Measurements from ENCODE around the gene SPATA32. TPM values are rescaled to one million over a fixed set of nuclear protein-coding genes. Genes with fewer than 3 reads are reported as not detected.

SPATA32 gene
- polyA plus RNA-seq, 1 donor from 2014 or later = 0.34 TPM

DNA sequence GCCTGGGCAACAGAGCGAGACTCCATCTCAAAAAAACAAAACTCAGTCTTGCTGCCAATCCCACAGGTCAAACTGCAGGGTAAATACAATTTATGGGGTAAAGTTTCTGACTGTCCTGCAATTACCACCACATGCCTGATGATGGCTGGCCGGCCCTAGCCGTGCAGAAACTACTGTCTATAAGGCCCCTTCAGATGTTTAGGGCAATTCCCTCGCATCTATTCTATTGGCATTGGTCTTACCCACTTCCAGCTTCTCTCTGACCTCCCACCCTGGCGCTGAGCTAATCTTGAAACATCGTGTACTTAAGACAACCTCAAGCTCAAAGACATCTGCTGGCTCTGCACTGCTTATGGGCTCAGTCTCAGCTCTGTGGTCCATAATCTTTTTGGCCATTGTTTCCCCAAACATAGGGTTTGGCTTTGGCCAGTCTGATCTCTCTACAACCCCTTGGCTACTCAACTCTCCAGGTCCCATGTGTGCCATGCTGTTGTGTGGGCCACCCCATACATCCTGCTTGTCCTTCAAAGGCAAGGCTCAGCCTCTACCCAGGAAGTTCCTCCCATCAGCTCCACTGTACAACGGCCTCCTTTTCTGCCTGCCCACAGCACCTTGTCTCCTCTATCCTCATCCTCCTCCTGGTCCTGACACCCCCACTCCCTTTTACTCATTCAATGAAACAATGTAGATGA lies 38.3 kb upstream of the SPATA32 start:
- Mint-ChIP-seq H3K4me1 (peaks cover 62 to 79% (median 76%) of the 10 kb centered on the region in 3 donors), H3K27ac (peak overlapping the region; percentile 28 to 87 (median 62)), H3K36me3 (peaks cover 5% of the 10 kb centered on the region), H3K9me3 (no peaks in the 10 kb centered on the region), H3K4me3 (peak overlapping the region in 3 of 4 donors; percentile 4 to 92 (median 39)), H3K27me3 (peaks cover 1% of the 10 kb centered on the region)

DNA sequence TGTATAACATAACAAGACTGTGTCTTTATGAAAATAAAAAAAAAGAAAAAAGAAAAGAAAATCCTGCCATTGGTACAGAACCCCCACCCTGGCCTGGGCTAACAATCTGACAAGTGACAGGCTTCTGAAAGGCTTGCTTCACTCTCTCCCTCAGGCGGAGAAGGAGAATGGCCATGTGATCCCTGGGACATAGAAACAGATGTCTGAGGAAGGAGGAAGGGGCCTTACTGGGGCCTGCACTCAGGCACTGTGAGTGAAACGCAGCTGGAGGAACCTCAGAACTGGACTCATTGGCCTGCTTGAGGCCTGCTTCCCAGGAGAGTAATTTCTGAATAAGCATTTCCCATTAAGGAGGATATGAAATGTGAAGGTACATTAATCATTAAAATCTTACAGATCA lies 37.5 kb upstream of the SPATA32 start:
- H3K27ac Mint-ChIP-seq = peak overlapping the region in 2 of 3 donors; percentile 53 to 86
- H3K27me3 Mint-ChIP-seq = peaks cover 1% of the 10 kb centered on the region
- no peaks in the 10 kb centered on the region for H3K9me3 Mint-ChIP-seq

DNA sequence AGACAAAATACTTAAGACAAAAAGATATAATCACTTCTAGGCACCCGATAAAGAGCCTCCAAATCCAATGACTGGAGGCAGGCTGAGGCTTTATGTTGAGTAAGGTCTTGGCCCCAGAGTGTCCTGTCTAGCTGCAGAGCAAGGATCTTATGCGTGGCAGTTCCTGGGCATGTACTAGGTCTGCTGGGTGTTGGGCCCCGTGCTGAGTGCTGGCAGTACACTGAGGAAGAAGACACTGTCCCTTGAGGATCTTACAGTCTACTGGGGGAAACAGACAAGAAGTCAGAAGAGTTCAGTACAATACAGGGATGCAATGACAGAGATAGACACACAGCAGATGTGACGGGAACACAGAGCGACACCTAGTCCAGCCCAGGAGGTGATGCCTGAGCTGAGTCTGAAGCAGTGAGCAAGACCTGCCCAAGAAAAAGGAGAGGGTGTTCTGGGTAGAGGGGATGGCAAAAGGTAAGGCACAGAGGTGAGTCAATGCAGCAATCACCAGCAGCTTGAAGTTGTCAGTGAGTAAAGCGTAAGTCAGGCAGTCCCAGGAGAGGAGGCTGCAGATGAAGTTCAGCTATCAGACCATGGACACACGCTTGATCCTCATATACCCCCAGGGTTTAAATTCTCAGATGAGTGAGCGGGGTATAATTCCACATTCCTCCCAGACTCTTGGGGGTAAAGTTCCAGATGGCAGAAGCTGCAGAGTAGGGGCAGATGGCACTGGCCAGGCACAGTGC lies 36.8 kb upstream of the SPATA32 start:
- peak overlapping the region; percentile 21 to 88 (median 28) for H3K4me3 Mint-ChIP-seq
- peaks cover 1% of the 10 kb centered on the region for H3K27me3 Mint-ChIP-seq

More for the DNA sequence above, 37.5 kb upstream of the SPATA32 start:
- H3K4me3 Mint-ChIP-seq = peak overlapping the region in 2 of 4 donors; percentile 88 to 92
- peaks cover 4% of the 10 kb centered on the region for H3K36me3 Mint-ChIP-seq
- H3K4me1 Mint-ChIP-seq = peaks cover 59 to 79% (median 75%) of the 10 kb centered on the region in 3 donors

DNA sequence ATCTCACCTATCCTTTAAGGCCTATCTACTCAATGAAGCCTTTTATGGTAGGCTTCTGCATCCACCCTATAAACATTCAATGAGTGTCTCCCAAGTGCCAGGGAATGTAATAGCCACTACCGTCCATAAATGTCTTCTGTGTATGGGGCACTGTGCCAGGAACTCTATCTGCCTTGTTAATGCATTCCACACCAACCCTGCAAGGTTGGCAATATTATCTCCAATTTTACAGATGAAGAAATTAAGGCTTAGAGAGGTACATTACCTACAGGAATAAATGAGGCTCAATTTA lies 34.9 kb upstream of the SPATA32 start:
- Mint-ChIP-seq H3K9me3 (no peaks in the 10 kb centered on the region), H3K4me3 (peak overlapping the region in 2 of 4 donors; percentile 31 to 74), H3K27ac (peak overlapping the region; percentile 71 to 92 (median 88)), H3K27me3 (peaks cover 1% of the 10 kb centered on the region), H3K36me3 (peaks cover 3% of the 10 kb centered on the region), H3K4me1 (peaks cover 53 to 86% (median 77%) of the 10 kb centered on the region in 3 donors)

More for the DNA sequence above, 36.8 kb upstream of the SPATA32 start:
- peak overlapping the region; percentile 43 to 65 (median 53) for H3K27ac Mint-ChIP-seq
- H3K9me3 Mint-ChIP-seq = no peaks in the 10 kb centered on the region
- peaks cover 3% of the 10 kb centered on the region for H3K36me3 Mint-ChIP-seq
- peaks cover 59 to 82% (median 76%) of the 10 kb centered on the region in 3 donors for H3K4me1 Mint-ChIP-seq

DNA sequence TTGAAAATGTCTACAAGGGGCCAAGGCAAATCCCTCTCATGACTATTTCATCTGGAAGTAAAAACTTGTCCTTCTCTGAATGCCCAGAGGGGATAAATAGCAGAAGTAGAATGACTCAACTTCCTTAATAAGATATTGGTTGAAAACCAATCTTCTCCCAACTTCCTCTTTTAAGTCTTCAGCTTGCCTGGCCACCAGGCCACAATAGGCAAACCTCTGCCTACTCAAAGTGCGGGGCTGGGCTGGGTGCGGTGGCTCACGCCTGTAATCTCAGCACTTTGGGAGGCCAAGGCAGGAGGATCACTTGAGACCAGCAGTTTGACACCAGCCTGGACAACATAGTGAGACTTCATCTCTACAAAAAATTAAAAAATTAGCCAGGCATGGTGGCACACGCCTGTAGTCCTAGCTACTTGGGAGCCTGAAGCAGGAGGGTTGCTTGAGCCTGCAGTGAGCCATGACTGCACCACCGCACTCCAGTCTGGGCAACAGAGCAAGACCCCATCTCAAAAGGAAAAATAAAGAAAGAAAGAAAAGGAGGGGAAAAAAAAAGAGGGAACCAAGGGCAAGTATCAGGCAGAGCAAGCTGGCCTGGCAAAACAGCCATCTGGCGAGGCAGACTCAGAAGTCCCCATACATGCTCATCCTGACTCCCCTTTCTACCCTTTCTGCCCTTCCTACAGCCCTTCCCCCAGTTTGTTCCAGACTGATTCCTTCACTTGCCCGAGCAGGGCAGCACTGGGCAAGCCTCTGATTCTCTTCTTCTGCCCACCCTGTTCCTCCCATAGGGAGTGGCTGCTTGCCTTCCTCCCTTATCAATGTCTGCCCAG lies 34.3 kb upstream of the SPATA32 start:
- no peaks in the 10 kb centered on the region for H3K9me3 Mint-ChIP-seq
- H3K27ac Mint-ChIP-seq = peak overlapping the region; percentile 71 to 92 (median 88)
- H3K4me1 Mint-ChIP-seq = peaks cover 56 to 89% (median 78%) of the 10 kb centered on the region in 3 donors
- H3K27me3 Mint-ChIP-seq = peaks cover 1% of the 10 kb centered on the region
- peak overlapping the region; percentile 22 to 86 (median 52) for H3K4me3 Mint-ChIP-seq
- H3K36me3 Mint-ChIP-seq = peaks cover 3% of the 10 kb centered on the region

DNA sequence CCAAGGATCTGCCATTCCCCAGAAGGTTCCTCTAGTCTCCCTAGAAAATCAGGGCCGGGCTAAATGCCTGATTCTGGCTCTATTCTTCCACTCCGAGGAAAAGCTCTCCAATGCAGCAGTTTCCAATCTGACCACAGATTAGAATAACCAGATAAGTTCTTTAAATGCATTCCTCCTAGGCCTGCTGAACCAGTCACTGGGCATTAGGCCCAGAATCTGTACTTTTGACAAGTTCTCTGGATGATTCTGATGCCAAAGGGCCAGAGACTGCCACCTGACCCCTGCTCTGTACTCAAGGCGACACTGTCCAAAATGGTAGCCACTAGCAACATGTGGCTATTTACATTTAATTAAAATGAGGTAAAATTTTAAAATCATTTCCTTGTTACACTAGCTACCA lies 32.6 kb upstream of the SPATA32 start:
- Mint-ChIP-seq H3K4me3 (peak overlapping the region in 2 of 4 donors; percentile 3 to 57), H3K36me3 (peaks cover 3% of the 10 kb centered on the region), H3K9me3 (no peaks in the 10 kb centered on the region), H3K27me3 (peaks cover 1% of the 10 kb centered on the region), H3K4me1 (peaks cover 52 to 80% (median 75%) of the 10 kb centered on the region in 3 donors), H3K27ac (peak overlapping the region in 1 of 3 donors; percentile 80)

DNA sequence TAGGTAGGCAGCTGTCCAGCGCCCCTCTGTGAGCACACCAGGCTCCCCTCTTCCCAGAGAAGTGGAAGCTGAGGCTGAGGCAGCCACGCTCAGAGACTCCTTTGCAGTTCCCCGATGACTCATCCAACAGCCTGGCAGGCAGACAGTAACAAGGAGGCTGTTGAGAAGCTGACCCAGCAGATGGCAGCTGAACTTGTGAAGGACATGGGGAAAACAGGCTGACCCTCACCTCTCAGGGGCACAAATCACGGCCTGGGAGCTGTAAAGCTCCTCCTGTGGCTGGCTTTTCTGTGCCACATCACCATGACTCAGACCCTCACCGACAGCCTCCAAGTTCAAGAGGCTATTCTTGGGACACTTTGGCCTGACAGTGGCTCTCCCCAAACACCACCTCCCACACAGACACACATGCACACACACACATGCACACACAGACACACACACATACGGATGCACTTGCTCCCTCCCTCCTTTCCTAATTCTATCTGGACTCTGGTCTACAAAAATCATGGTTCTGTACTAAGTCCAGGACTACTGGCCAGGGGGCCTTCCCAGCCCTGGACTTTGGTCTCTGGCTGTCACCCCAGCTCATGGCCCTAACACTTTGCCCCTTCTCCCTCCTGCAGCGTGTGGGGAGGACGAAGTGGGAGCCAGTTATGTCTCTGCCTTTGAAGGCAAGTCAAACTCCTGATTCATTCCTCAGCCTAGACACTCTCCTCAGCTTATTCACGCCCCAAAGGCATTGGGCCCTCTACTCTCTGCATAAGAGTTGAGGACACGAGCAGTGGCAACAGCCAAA lies 31.7 kb upstream of the SPATA32 start:
- Mint-ChIP-seq H3K36me3 (peaks cover 3% of the 10 kb centered on the region), H3K27me3 (no peaks in the 10 kb centered on the region), H3K4me3 (peak overlapping the region in 1 of 4 donors; percentile 79), H3K9me3 (no peaks in the 10 kb centered on the region), H3K4me1 (peaks cover 48 to 72% (median 66%) of the 10 kb centered on the region in 3 donors), H3K27ac (peak overlapping the region in 2 of 3 donors; percentile 33 to 47)

DNA sequence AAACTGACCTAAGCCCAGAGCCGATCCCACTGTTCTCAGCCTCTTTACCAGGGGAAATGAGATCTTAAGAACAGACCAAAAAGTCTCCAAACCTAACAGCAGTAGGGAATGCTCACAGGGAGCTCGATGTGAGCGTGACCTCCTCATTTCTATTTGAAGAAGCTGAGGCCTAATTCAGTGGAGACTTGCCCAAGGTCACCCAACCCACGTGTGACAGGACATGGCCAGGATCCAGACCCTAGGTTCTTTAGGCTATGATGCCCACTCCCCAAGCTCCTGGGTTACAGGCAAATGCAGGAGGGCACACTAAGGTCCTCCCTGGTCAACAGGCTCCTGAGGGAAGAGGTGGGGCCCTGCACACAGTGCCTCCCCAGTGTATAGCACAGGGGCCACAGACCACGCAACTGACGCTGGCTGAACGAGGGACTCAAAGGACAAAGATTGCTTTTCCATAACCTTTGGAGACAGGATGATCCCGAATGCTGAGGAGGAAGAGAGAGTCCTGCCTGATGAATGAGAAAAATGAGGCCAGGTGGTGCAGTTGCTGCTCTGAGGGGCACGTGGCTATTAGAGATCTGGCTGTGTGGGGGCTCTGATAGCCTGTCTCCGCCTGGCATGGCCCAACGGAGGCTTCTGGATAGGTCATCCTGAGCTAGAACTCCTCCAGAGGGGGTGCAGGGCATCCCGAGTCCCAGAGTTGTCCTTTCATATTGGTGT lies 31.0 kb upstream of the SPATA32 start:
- Mint-ChIP-seq H3K9me3 (no peaks in the 10 kb centered on the region), H3K4me1 (peaks cover 41 to 65% (median 60%) of the 10 kb centered on the region in 3 donors)

DNA sequence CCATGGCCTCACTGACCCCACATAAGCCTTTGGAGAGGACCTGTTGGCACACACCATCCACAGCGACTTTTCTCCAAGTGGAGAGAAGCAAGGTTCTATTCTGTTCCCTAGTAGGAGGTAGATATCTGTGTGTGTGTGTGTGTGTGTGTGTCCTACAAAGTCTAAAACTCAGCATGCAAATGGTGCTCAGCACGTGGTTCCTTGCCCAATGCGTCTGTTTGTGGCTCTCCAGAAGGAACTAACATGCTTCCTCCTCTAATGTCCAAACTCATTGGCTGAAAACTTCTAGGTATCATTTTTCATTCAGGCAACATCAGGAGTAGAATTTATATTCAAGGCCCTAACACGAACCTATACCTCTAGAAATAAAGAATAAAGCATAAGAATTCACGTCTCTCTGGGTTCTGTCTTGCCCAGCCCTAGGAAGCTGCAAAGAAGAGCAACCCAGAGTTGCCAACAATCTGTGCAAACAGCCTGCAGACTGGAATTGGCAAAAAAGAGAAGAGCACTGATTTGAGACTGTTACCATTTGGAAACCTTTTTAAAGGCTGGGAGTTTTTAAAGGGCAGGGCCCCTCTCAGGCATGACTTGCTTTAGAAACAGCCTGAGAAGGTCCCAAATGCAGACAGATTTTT lies 29.4 kb upstream of the SPATA32 start:
- Mint-ChIP-seq H3K4me1 (peaks cover 30 to 58% (median 51%) of the 10 kb centered on the region in 3 donors), H3K9me3 (no peaks in the 10 kb centered on the region), H3K36me3 (no peaks in the 10 kb centered on the region), H3K27me3 (no peaks in the 10 kb centered on the region), H3K27ac (peak overlapping the region; percentile 63 to 84 (median 66)), H3K4me3 (peak overlapping the region in 3 of 4 donors; percentile 18 to 83 (median 71))

More for the DNA sequence above, 31.0 kb upstream of the SPATA32 start:
- Mint-ChIP-seq H3K36me3 (peaks cover 3% of the 10 kb centered on the region), H3K27ac (peak overlapping the region in 2 of 3 donors; percentile 23 to 28), H3K4me3 (no peak overlapping the region), H3K27me3 (no peaks in the 10 kb centered on the region)

DNA sequence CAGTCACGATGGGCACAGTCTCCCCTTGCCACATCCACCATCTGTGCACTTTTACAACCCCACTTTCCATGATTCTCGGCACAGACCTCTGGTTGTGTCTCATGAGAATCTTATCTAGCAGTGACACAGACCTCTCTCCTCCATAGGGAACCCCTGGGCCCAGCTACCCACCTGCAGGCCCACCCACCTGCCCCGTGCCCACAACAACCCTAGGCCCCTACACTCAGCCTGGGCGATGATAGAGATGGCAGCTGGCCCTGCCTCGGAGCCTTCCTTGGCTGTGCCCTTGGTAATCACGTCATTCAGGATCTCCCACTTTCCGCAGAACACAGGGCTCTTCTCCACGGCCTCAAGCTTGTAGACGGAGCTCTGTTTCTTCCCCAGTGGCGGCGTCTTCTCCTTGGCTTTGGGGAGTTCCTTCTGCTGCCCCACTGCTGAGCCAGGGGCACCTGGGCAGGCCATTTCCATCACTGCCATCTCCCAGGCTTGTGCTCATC lies 28.4 kb upstream of the SPATA32 start:
- H3K9me3 Mint-ChIP-seq = no peaks in the 10 kb centered on the region

DNA sequence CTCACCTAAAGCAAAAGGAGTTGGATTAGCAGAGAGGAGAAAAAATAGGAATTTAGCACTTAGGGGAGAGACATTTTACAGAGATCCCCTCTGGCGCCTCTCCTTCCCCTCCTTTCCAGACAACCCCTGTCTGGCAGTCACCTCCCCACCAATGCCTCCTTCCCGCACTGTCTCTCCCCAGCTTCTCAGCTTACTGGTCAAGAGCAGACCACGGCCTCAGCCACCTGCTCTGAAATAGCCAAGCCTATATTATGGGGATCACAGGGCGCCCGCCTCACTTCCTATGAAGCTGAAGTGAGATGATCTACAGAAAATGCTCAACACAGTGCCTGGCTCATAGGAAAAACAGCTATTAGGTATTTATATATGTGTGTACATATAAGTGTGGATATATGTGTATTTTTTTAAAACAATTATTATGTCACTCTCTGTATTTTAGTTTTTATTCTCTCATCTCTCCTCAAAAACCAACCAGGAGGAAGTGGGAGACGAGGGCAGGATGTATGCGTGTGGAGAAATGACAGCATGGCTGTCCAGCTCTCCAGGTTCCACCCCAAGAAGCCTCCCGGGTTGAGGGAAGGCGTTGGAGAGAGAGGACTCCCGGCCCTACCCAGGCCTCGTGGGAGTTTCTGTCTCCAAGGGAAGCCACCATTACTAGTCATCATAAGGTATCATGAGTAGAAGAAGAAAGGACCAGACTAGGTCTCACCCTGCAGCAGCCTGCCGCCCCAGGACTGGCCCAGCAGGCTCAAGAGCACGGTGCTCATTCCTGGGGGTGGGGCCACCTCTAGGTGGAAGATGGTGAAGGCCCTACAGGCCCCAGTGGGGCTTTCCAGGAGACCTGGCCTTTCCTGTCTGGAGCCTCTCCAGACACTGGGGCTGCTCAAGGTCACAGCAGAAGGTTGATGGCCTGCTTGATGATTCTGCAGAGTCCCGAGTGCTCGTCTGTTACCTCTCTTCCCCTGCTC lies 27.7 kb upstream of the SPATA32 start:
- no peaks in the 10 kb centered on the region for H3K36me3 Mint-ChIP-seq
- H3K4me3 Mint-ChIP-seq = peak overlapping the region in 1 of 4 donors; percentile 3
- peak overlapping the region in 1 of 3 donors; percentile 42 for H3K27ac Mint-ChIP-seq

More for the DNA sequence above, 28.4 kb upstream of the SPATA32 start:
- Mint-ChIP-seq H3K27me3 (no peaks in the 10 kb centered on the region), H3K4me1 (peaks cover 21 to 52% (median 41%) of the 10 kb centered on the region in 3 donors), H3K36me3 (no peaks in the 10 kb centered on the region), H3K27ac (peak overlapping the region in 1 of 3 donors; percentile 66), H3K4me3 (peak overlapping the region in 1 of 4 donors; percentile 83)

DNA sequence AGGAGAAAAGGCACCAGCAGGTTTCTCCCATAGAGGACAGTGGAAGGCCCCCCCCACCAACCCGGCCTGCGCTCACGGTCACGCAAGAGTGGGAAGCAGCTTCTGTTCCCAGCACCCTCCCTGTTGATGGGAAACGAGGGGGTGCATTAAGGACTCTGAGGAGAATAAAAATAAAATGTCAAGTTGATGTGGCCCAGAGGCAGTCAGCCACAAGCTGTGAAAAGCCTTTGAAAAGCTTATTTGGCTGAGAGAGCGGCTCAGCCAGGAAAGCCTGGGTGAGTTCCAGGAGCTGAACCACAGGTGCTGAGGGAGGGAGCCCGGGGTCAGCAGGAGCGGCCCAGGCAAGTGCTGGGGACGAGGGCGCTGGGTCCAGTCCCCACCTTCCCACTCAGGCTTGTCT lies 26.9 kb upstream of the SPATA32 start:
- Mint-ChIP-seq H3K4me1 (peaks cover 16 to 40% (median 34%) of the 10 kb centered on the region in 3 donors), H3K27ac (peak overlapping the region in 1 of 3 donors; percentile 39), H3K27me3 (no peaks in the 10 kb centered on the region), H3K4me3 (no peak overlapping the region), H3K9me3 (no peaks in the 10 kb centered on the region), H3K36me3 (no peaks in the 10 kb centered on the region)

More for the DNA sequence above, 27.7 kb upstream of the SPATA32 start:
- Mint-ChIP-seq H3K27me3 (no peaks in the 10 kb centered on the region), H3K4me1 (peaks cover 18 to 48% (median 40%) of the 10 kb centered on the region in 3 donors), H3K9me3 (no peaks in the 10 kb centered on the region)

All from IgD-negative memory B cell (primary cell).